HFF-Myc (cell line): Measurements from ENCODE around the gene NDUFV1.

Experiments
- DNase-seq: peaks from one replicate; pipeline ENCODE4 v3.0.0-alpha.2; 2011; ENCODE audit warnings: low read depth; ENCODE audit errors: extremely low read depth
- H3K4me3 ChIP-seq: replicated peaks from 2 replicates; pipeline ENCODE4 v1.5.1; 2011; ENCODE audit warnings: low read depth, mild to moderate bottlenecking, control low read depth, low read length
- CTCF ChIP-seq: IDR thresholded peaks from 2 replicates; pipeline ENCODE4 v1.5.1; 2012; ENCODE audit warnings: mild to moderate bottlenecking, low read depth, low read length, control low read depth; ENCODE audit errors: missing control alignments

NDUFV1 gene

GRCh38 chr11:67641338-67642172 is 34.8 kb downstream of the NDUFV1 start:
- no peak overlapping the region for H3K4me3 ChIP-seq
- no peak for DNase-seq
- TF ChIP-seq CTCF, result no peak

GRCh38 chr11:67642173-67643120 is 35.7 kb downstream of the NDUFV1 start:
- no peak for DNase-seq
- H3K4me3 ChIP-seq, result no peak overlapping the region
- TF ChIP-seq CTCF, result no peak

GRCh38 chr11:67644042-67644441 is 37.3 kb downstream of the NDUFV1 start:
- no peak overlapping the region for H3K4me3 ChIP-seq
- no peak for DNase-seq
- TF ChIP-seq CTCF, result peak; percentile 22

DNA sequence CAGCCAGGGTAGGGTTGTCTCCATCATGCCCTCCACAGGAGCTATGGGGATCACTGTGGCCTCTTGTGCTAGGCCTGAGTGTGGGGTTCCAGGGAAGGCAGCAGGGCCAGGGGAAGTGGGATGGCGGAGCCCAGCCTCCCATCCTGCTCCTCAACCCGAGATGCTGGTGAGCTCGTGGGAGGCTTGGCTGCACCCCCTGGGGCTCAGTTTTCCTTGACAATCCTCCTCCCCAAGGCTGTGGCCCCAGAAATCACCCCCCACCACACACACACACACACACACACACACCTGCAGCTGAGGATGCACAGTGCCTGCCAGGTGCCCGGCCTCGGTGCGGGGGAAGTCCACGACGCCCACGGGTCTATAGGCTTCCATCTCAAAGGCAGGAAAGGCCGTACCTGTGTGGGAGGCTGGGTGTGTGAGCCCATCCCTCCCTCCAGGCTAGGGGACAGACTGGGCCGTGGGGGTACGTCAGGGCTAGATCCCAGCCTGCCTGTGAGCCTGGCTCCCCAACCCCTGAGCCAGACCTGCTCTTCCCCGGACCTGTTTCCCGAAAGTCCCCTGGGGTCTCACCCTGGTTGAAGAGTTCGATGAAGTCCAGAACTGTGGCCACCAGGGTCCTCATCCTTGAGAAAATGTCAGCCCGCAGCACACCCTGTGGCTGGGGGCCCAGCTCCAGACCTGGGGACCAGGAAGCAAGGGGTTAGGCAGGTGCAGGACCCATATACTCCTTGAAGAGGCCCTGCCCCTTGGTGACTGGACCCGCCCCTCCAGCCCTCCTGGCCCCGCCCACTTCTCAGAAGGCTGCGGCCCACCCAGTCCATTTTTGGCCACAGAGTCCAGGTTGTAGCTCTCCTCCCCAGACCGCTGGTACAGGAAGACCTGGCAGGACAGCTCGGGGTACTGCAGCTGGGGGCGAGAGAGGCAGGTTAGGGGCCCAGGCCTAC is 38.0 kb downstream of the NDUFV1 start:
- no peak for TF ChIP-seq CTCF
- DNase-seq, result no peak
- H3K4me3 ChIP-seq, result no peak overlapping the region

- no peak for TF ChIP-seq CTCF
- no peak overlapping the region for H3K4me3 ChIP-seq
- DNase-seq, result no peak
These were observed 39.1 kb downstream of the NDUFV1 start for GRCh38 chr11:67645521-67646461.
